K562 (cell line): ENCODE measurements around the gene SLC7A10. TPM values are rescaled to one million over a fixed set of nuclear protein-coding genes. Genes with fewer than 3 reads are reported as not detected.

Experiments
- ARID2 ChIP-seq: fragments of 450-650 bp; IDR thresholded peaks from 2 replicates; pipeline ENCODE4 v1.6.1; 2017; ENCODE audit warnings: antibody characterized with exemption, mild to moderate bottlenecking
- COPS2 ChIP-seq: fragments of 450-650 bp; conservative IDR thresholded peaks from 2 replicates; pipeline ENCODE4 v1.6.1; 2016; ENCODE audit warnings: mild to moderate bottlenecking, moderate library complexity
- FOXJ2 ChIP-seq: fragments of 200-800 bp; sonication (Bioruptor generic); IDR thresholded peaks from 2 replicates; pipeline ENCODE4 v1.6.1; 2016; ENCODE audit warnings: missing genetic modification characterization, missing compliant biosample characterization
- KDM4B ChIP-seq, 2 experiments: fragments of 450-650 bp in 1 of 2; sonication (generic) in 1 of 2; IDR thresholded peaks; 2 replicates each; pipeline ENCODE4 v1.6.1; 2016 to 2017; ENCODE audit warnings: borderline replicate concordance in 2 of 2, antibody characterized with exemption in 1 of 2, low read depth in 1 of 2, mild to moderate bottlenecking in 1 of 2
- MXI1 ChIP-seq: IDR thresholded peaks from 2 replicates; pipeline ENCODE4 v1.6.1; 2011; ENCODE audit warnings: low read depth, mild to moderate bottlenecking, improper control_type of control experiment, low read length
- NCOA4 ChIP-seq: fragments of 450-650 bp; IDR thresholded peaks from 2 replicates; pipeline ENCODE4 v1.6.1; 2018; ENCODE audit warnings: mild to moderate bottlenecking; ENCODE audit not compliant: partially characterized antibody
- RAD21 ChIP-seq, 2 experiments: fragments of 250-450 bp in 1 of 2; fragments of 450-650 bp in 1 of 2; sonication (Bioruptor Pico) in 1 of 2; formaldehyde crosslinking in 1 of 2; IDR thresholded peaks in 1 of 2; conservative IDR thresholded peaks in 1 of 2; 2 replicates each; pipeline versions ENCODE4 v1.4.0 to v1.8.0; 2020 to 2022; ENCODE audit warnings: mild to moderate bottlenecking in 2 of 2, moderate library complexity in 1 of 2
- RBFOX2 ChIP-seq: fragments of 200-400 bp; formaldehyde crosslinking; IDR thresholded peaks from 2 replicates; pipeline ENCODE4 v1.6.1; 2017; ENCODE audit warnings: low read depth, mild to moderate bottlenecking, low read length, moderate library complexity
- SIX5 ChIP-seq, 2 experiments: IDR thresholded peaks; 2 replicates each; pipeline ENCODE4 v1.6.1; 2011; ENCODE audit warnings: low read length in 2 of 2, borderline replicate concordance in 1 of 2, low read depth in 1 of 2, mild to moderate bottlenecking in 1 of 2, moderate library complexity in 1 of 2; ENCODE audit not compliant: insufficient read depth in 1 of 2
- SMARCA4 ChIP-seq: fragments of 450-650 bp; IDR thresholded peaks from 2 replicates; pipeline ENCODE4 v1.6.1; 2016
- SMARCE1 ChIP-seq: fragments of 450-650 bp; IDR thresholded peaks from 2 replicates; pipeline ENCODE4 v1.7.1; 2016; ENCODE audit warnings: mild to moderate bottlenecking
- SRSF7 ChIP-seq: fragments of 200-400 bp; formaldehyde crosslinking; optimal IDR thresholded peaks from 2 replicates; pipeline ENCODE3; 2017; ENCODE audit warnings: mild to moderate bottlenecking, low read depth, low read length
- ZNF24 ChIP-seq: fragments of 450-650 bp; IDR thresholded peaks from 2 replicates; pipeline ENCODE4 v1.6.1; 2016
- polyA plus RNA-seq, 8 experiments: library from polyadenylated mRNA; depleted of rRNA in 4 of 8; stranded (reverse) in 5 of 8; unstranded in 3 of 8; fragments of >200 nt; fragmentation: Nextera tagmentation in 2 of 8; fragmentation: Illumina TruSeq in 1 of 8; extraction: Ambion mirVana in 2 of 8; extraction: Trizol in 1 of 8; gene quantifications; 2 replicates each; pipeline versions ENCODE4 v1.2.1 to v1.2.3, GENCODE V29; 2011 to 2014; ENCODE audit warnings: inconsistent platforms in 1 of 8, missing spikeins in 1 of 8
- total RNA-seq, 7 experiments: library from RNA; depleted of rRNA in 6 of 7; stranded (reverse); fragments of >200 nt in 6 of 7; fragmentation: Illumina TruSeq in 2 of 7; extraction: Trizol in 2 of 7; gene quantifications; 2 replicates each; pipeline versions ENCODE4 v1.2.1 to v1.2.3, GENCODE V29; 2011 to 2021; ENCODE audit warnings: low replicate concordance in 1 of 7
- TF ChIP-seq, protein P1 (sequence below): fragments of 250-450 bp; sonication (Bioruptor Pico); IDR thresholded peaks from 2 replicates; pipeline ENCODE4 v1.4.0; 2020

SLC7A10 gene
- total and polyA plus RNA-seq, 9 of the 15 experiments (the other 6 are each of a cell fraction or from before 2014, with no cell fraction given), result 0.07 TPM; not detected in 8

DNA sequence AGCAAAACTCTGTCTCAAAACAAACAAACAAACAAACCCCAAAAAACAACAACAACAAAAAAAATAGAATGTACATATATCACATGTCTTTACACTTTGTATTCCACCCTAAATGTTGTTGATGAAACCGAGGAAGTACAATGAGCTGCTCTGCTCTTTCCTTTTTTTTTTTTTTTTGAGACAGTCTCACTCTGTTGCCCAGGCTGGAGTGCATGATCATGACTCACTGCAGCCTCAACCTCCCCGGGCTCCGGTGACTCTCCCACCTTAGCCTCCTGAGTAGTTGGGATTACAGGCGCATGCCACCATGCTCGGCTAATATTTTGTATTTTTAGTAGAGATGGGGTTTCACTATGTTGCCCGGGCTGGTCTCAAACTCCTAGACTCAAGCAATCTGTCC lies 62.2 kb downstream of the SLC7A10 start (continued):
- TF ChIP-seq, protein P1, sequence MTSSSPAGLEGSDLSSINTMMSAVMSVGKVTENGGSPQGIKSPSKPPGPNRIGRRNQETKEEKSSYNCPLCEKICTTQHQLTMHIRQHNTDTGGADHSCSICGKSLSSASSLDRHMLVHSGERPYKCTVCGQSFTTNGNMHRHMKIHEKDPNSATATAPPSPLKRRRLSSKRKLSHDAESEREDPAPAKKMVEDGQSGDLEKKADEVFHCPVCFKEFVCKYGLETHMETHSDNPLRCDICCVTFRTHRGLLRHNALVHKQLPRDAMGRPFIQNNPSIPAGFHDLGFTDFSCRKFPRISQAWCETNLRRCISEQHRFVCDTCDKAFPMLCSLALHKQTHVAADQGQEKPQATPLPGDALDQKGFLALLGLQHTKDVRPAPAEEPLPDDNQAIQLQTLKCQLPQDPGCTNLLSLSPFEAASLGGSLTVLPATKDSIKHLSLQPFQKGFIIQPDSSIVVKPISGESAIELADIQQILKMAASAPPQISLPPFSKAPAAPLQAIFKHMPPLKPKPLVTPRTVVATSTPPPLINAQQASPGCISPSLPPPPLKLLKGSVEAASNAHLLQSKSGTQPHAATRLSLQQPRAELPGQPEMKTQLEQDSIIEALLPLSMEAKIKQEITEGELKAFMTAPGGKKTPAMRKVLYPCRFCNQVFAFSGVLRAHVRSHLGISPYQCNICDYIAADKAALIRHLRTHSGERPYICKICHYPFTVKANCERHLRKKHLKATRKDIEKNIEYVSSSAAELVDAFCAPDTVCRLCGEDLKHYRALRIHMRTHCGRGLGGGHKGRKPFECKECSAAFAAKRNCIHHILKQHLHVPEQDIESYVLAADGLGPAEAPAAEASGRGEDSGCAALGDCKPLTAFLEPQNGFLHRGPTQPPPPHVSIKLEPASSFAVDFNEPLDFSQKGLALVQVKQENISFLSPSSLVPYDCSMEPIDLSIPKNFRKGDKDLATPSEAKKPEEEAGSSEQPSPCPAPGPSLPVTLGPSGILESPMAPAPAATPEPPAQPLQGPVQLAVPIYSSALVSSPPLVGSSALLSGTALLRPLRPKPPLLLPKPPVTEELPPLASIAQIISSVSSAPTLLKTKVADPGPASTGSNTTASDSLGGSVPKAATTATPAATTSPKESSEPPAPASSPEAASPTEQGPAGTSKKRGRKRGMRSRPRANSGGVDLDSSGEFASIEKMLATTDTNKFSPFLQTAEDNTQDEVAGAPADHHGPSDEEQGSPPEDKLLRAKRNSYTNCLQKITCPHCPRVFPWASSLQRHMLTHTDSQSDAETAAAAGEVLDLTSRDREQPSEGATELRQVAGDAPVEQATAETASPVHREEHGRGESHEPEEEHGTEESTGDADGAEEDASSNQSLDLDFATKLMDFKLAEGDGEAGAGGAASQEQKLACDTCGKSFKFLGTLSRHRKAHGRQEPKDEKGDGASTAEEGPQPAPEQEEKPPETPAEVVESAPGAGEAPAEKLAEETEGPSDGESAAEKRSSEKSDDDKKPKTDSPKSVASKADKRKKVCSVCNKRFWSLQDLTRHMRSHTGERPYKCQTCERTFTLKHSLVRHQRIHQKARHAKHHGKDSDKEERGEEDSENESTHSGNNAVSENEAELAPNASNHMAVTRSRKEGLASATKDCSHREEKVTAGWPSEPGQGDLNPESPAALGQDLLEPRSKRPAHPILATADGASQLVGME (CRISPR knock-in tag), result no peak
- TF ChIP-seq ZNF24 (no peak), MXI1 (no peak), ARID2 (no peak), SMARCE1 (no peak), COPS2 (no peak), SRSF7 (no peak), SMARCA4 (no peak), KDM4B (IDR thresholded peaks at IDR 0.05; ENCODE audit: borderline replicate concordance in 2 of 2, low read depth in 1 of 2) (no peak), RBFOX2 (no peak), RAD21 (CRISPR knock-in tag; conservative IDR thresholded peaks at IDR 0.05 in 1 of 2, IDR thresholded peaks at IDR 0.05 in 1 of 2) (no peak), NCOA4 (no peak), FOXJ2 (tag) (no peak), SIX5 (IDR thresholded peaks at IDR 0.05; ENCODE audit: borderline replicate concordance in 1 of 2, insufficient read depth in 1 of 2, low read depth in 1 of 2, low read length in 2 of 2) (no peak)
